GM23338 (cell line): ENCODE results near the gene B4GALT7.

Experiments
- CREB1 ChIP-seq: fragments of 250-450 bp; sonication (Bioruptor Pico); IDR thresholded peaks from 2 replicates; pipeline ENCODE4 v1.5.0; 2020; ENCODE audit warnings: low read depth, mild to moderate bottlenecking, moderate library complexity
- EZH2phosphoT487 ChIP-seq: fragments of 200-600 bp; sonication (generic); IDR thresholded peaks from one replicate; pipeline ENCODE4 v1.8.1; 2018; ENCODE audit warnings: antibody characterized with exemption; ENCODE audit not compliant: unreplicated experiment
- JUNB ChIP-seq: IDR thresholded peaks from one replicate; pipeline ENCODE4 v1.6.1; 2016; ENCODE audit warnings: antibody characterized with exemption; ENCODE audit not compliant: unreplicated experiment
- NANOG ChIP-seq: IDR thresholded peaks from 2 replicates; pipeline ENCODE4 v1.6.1; 2016; ENCODE audit warnings: antibody characterized with exemption, borderline replicate concordance
- POLR2AphosphoS5 ChIP-seq: IDR thresholded peaks from 2 replicates; pipeline ENCODE4 v1.6.1; 2016; ENCODE audit warnings: antibody characterized with exemption, low read depth
- ZNF114 ChIP-seq: fragments of 250-450 bp; sonication (Bioruptor Pico); IDR thresholded peaks from 2 replicates; pipeline ENCODE4 v1.5.0; 2020; ENCODE audit warnings: mild to moderate bottlenecking, moderate library complexity
- TF ChIP-seq, protein P1 (sequence below), 2 experiments: fragments of 200-600 bp in 1 of 2; sonication (generic) in 1 of 2; conservative IDR thresholded peaks; 2 replicates each; pipeline versions ENCODE4 v1.5.1 to v1.6.1; 2016 to 2017; ENCODE audit warnings: antibody characterized with exemption in 2 of 2, low read depth in 2 of 2, mild to moderate bottlenecking in 2 of 2, moderate library complexity in 1 of 2
- TF ChIP-seq, protein P2 (sequence below): IDR thresholded peaks from one replicate; pipeline ENCODE4 v1.6.1; 2018; ENCODE audit warnings: antibody characterized with exemption; ENCODE audit not compliant: unreplicated experiment

DNA sequence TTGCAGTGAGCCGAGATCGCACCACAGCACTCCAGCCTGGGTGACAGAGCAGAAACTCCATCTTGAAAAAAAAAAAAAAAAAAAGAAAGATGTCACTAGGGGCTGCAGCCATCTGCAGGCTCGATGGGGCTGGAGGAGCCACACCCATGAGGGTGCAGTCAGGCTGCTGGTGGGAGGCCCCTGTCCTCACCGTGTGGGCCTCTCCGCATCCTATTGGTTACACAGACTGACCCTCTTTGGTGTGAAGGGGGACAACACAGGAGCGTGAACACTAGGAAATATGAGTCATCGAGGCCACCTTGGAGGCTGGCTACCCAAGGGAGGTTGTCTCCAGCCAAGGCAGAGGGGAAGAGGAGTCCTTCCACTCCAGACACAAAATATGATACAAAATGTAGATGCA, 31.6 kb upstream of the B4GALT7 start:
- TF ChIP-seq, protein P1, sequence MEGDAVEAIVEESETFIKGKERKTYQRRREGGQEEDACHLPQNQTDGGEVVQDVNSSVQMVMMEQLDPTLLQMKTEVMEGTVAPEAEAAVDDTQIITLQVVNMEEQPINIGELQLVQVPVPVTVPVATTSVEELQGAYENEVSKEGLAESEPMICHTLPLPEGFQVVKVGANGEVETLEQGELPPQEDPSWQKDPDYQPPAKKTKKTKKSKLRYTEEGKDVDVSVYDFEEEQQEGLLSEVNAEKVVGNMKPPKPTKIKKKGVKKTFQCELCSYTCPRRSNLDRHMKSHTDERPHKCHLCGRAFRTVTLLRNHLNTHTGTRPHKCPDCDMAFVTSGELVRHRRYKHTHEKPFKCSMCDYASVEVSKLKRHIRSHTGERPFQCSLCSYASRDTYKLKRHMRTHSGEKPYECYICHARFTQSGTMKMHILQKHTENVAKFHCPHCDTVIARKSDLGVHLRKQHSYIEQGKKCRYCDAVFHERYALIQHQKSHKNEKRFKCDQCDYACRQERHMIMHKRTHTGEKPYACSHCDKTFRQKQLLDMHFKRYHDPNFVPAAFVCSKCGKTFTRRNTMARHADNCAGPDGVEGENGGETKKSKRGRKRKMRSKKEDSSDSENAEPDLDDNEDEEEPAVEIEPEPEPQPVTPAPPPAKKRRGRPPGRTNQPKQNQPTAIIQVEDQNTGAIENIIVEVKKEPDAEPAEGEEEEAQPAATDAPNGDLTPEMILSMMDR (conservative IDR thresholded peaks at IDR 0.05; ENCODE audit: low read depth in 2 of 2) = no peak
- no peak for TF ChIP-seq POLR2AphosphoS5
- no peak for TF ChIP-seq CREB1 (CRISPR knock-in tag)
- TF ChIP-seq, protein P2, sequence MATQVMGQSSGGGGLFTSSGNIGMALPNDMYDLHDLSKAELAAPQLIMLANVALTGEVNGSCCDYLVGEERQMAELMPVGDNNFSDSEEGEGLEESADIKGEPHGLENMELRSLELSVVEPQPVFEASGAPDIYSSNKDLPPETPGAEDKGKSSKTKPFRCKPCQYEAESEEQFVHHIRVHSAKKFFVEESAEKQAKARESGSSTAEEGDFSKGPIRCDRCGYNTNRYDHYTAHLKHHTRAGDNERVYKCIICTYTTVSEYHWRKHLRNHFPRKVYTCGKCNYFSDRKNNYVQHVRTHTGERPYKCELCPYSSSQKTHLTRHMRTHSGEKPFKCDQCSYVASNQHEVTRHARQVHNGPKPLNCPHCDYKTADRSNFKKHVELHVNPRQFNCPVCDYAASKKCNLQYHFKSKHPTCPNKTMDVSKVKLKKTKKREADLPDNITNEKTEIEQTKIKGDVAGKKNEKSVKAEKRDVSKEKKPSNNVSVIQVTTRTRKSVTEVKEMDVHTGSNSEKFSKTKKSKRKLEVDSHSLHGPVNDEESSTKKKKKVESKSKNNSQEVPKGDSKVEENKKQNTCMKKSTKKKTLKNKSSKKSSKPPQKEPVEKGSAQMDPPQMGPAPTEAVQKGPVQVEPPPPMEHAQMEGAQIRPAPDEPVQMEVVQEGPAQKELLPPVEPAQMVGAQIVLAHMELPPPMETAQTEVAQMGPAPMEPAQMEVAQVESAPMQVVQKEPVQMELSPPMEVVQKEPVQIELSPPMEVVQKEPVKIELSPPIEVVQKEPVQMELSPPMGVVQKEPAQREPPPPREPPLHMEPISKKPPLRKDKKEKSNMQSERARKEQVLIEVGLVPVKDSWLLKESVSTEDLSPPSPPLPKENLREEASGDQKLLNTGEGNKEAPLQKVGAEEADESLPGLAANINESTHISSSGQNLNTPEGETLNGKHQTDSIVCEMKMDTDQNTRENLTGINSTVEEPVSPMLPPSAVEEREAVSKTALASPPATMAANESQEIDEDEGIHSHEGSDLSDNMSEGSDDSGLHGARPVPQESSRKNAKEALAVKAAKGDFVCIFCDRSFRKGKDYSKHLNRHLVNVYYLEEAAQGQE = no peak
- TF ChIP-seq JUNB = no peak
- no peak for TF ChIP-seq NANOG
- TF ChIP-seq EZH2phosphoT487 = no peak
- no peak for TF ChIP-seq ZNF114 (CRISPR knock-in tag)
